SU-DHL-6 (cell line): Measurements from ENCODE around the gene DUSP22.

Experiments used
- H2AFZ ChIP-seq: fragments of 200-600 bp; sonication (generic); 2 replicates; pipeline ENCODE4 v1.6.1; 2014; ENCODE audit warnings: low read depth, mild to moderate bottlenecking, moderate library complexity, mixed read lengths, antibody characterized with exemption, low read length; ENCODE audit not compliant: severe bottlenecking
- H3F3A ChIP-seq: fragments of 200-600 bp; shearing (Covaris generic); 2 replicates; pipeline ENCODE4 v1.6.0; 2016; ENCODE audit warnings: antibody characterized with exemption, mild to moderate bottlenecking; ENCODE audit not compliant: insufficient read depth
- H3K27ac ChIP-seq: fragments of 200-600 bp; sonication (generic); 2 replicates; pipeline ENCODE4 v1.5.1; 2016; ENCODE audit warnings: low read depth, mild to moderate bottlenecking, low read length, moderate library complexity, mixed read lengths
- H3K27me3 ChIP-seq: fragments of 200-600 bp; sonication (generic), shearing (Covaris generic); 2 replicates; pipeline ENCODE4 v1.6.0; 2014; ENCODE audit warnings: mild to moderate bottlenecking, low read length
- H3K36me3 ChIP-seq: fragments of 200-600 bp; sonication (generic); 2 replicates; pipeline ENCODE4 v1.6.1; 2014; ENCODE audit warnings: mild to moderate bottlenecking, low read length, mixed read lengths
- H3K4me2 ChIP-seq: fragments of 300-600, 200-600 bp; shearing (Covaris generic), sonication (generic); 2 replicates; pipeline ENCODE4 v1.6.0; 2014; ENCODE audit warnings: low read length, low read depth, mild to moderate bottlenecking; ENCODE audit not compliant: poor library complexity, severe bottlenecking
- H3K4me3 ChIP-seq: fragments of 200-600 bp; sonication (generic); 2 replicates; pipeline ENCODE4 v1.5.1; 2014; ENCODE audit warnings: antibody characterized with exemption, low read length, mild to moderate bottlenecking, mixed read lengths; ENCODE audit not compliant: insufficient read depth, poor library complexity, severe bottlenecking
- H3K79me2 ChIP-seq: fragments of 200-600 bp; sonication (generic); 2 replicates; pipeline ENCODE4 v1.6.1; 2014; ENCODE audit warnings: mild to moderate bottlenecking, low read length, moderate library complexity; ENCODE audit not compliant: insufficient read depth
- H3K9ac ChIP-seq: fragments of 200-600 bp; sonication (generic); 2 replicates; pipeline ENCODE4 v1.7.0; 2014; ENCODE audit warnings: mild to moderate bottlenecking, low read length
- H3K9me2 ChIP-seq: fragments of 200-600 bp; sonication (generic); replicated peaks from 2 replicates; pipeline ENCODE4 v1.6.1; 2014; ENCODE audit warnings: low read length; ENCODE audit not compliant: insufficient read depth
- H3K9me3 ChIP-seq: fragments of 200-600 bp; sonication (generic); 2 replicates; pipeline ENCODE4 v1.6.1; 2014; ENCODE audit warnings: low read length, mixed read lengths; ENCODE audit not compliant: insufficient read depth
- H4K20me1 ChIP-seq: fragments of 200-600 bp; sonication (generic); 2 replicates; pipeline ENCODE4 v1.6.1; 2014; ENCODE audit warnings: low read depth, mild to moderate bottlenecking, antibody characterized with exemption, low read length, moderate library complexity, mixed read lengths
- CTCF ChIP-seq: fragments of 200-600 bp; sonication (generic); IDR thresholded peaks from one replicate; pipeline ENCODE4 v1.5.1; 2017; ENCODE audit warnings: antibody characterized with exemption, mild to moderate bottlenecking, low read length, moderate library complexity; ENCODE audit not compliant: insufficient read depth, poor library complexity, severe bottlenecking
- EZH2phosphoT487 ChIP-seq: fragments of 200-600 bp; sonication (generic), shearing (Covaris generic); conservative IDR thresholded peaks from 2 replicates; pipeline ENCODE4 v1.6.1; 2018; ENCODE audit warnings: mild to moderate bottlenecking, antibody characterized with exemption, low read length, moderate library complexity, mixed read lengths

Gene DUSP22

GRCh38 chr6:360764-361373 lies 68.6 kb downstream of the DUSP22 start:
- no peak overlapping the region for H3K4me3 ChIP-seq
- H3K36me3 ChIP-seq: no peaks in the 10 kb centered on the region
- no peaks in the 10 kb centered on the region for H4K20me1 ChIP-seq
- H3K79me2 ChIP-seq: no peaks in the 10 kb centered on the region
- no peaks in the 10 kb centered on the region for H3K9me2 ChIP-seq
- H3K27me3 ChIP-seq: no peaks in the 10 kb centered on the region
- H3K9ac ChIP-seq: no peak overlapping the region
- H3F3A ChIP-seq: 0 out of 2 replicates have a peak, but pooled peaks cover 2% of the 10 kb centered on the region
- TF ChIP-seq CTCF (no peak), EZH2phosphoT487 (no peak)
- no peak overlapping the region for H3K27ac ChIP-seq
- no peak overlapping the region for H3K4me2 ChIP-seq
- no peaks in the 10 kb centered on the region for H3K9me3 ChIP-seq
- no peak overlapping the region for H2AFZ ChIP-seq

- Histone ChIP-seq H3K9me2 (no peaks in the 10 kb centered on the region), H3F3A (no peaks in the 10 kb centered on the region), H3K27me3 (no peaks in the 10 kb centered on the region), H3K4me2 (no peak overlapping the region), H2AFZ (no peak overlapping the region), H3K27ac (no peak overlapping the region), H3K9ac (no peak overlapping the region), H3K4me3 (no peak overlapping the region), H3K79me2 (no peaks in the 10 kb centered on the region), H3K9me3 (no peaks in the 10 kb centered on the region), H4K20me1 (no peaks in the 10 kb centered on the region), H3K36me3 (no peaks in the 10 kb centered on the region)
- TF ChIP-seq CTCF (no peak), EZH2phosphoT487 (no peak)
Measured at GRCh38 chr6:361411-362132, 69.3 kb downstream of the DUSP22 start.

GRCh38 chr6:362231-362923 lies 70.1 kb downstream of the DUSP22 start:
- Histone ChIP-seq H3F3A (no peaks in the 10 kb centered on the region), H3K9me3 (no peaks in the 10 kb centered on the region), H3K27ac (no peak overlapping the region), H3K36me3 (no peaks in the 10 kb centered on the region), H4K20me1 (no peaks in the 10 kb centered on the region), H3K9me2 (no peaks in the 10 kb centered on the region), H2AFZ (no peak overlapping the region), H3K27me3 (no peaks in the 10 kb centered on the region), H3K79me2 (no peaks in the 10 kb centered on the region), H3K4me3 (no peak overlapping the region), H3K4me2 (no peak overlapping the region), H3K9ac (no peak overlapping the region)
- no peak for TF ChIP-seq EZH2phosphoT487
- no peak for TF ChIP-seq CTCF
